DMS114 treated with DMSO at 0.1 percent for 48 hours (cell line): ENCODE measurements around the gene DCTD.
"Not testable (repeated sequence)": the region's sequence is repeated elsewhere in the genome, so short reads cannot be mapped to it uniquely, and the experiment has no call there.

ENCODE experiments used
- DNase-seq: peaks from one replicate; lab custom pipeline; 2025; ENCODE audit not compliant: unreplicated experiment; lab: John Stamatoyannopoulos, UW

The DCTD gene

GRCh38 chr4:182922501-182923284 is 5.5 kb upstream of the DCTD start:
- no peak for DNase-seq

GRCh38 chr4:182921608-182922007 is 4.4 kb upstream of the DCTD start:
- DNase-seq = no peak

GRCh38 chr4:182920676-182921075 is 3.5 kb upstream of the DCTD start:
- no peak for DNase-seq

- no peak for DNase-seq
Measured at GRCh38 chr4:182918791-182919302, 1.7 kb upstream of the DCTD start.

- no peak for DNase-seq
Measured at GRCh38 chr4:182918044-182918607, 940 bp upstream of the DCTD start.

GRCh38 chr4:182916483-182917181 is 554 bp downstream of the DCTD start:
- DNase-seq = no peak

GRCh38 chr4:182914357-182914756 is 2.8 kb downstream of the DCTD start:
- DNase-seq = no peak

- DNase-seq = no peak
Measured at GRCh38 chr4:182913621-182914020, 3.6 kb downstream of the DCTD start.

GRCh38 chr4:182913036-182913435 is 4.2 kb downstream of the DCTD start:
- no peak for DNase-seq

GRCh38 chr4:182908124-182908523 is 9.1 kb downstream of the DCTD start:
- DNase-seq = no peak

- DNase-seq = no peak
Measured at GRCh38 chr4:182907396-182907795, 9.8 kb downstream of the DCTD start.

GRCh38 chr4:182906786-182907185 is 10.4 kb downstream of the DCTD start:
- DNase-seq = no peak

- DNase-seq = no peak
Measured at GRCh38 chr4:182905038-182905437, 12.1 kb downstream of the DCTD start.

- DNase-seq = no peak
Measured at GRCh38 chr4:182904211-182904761, 12.9 kb downstream of the DCTD start.

GRCh38 chr4:182903013-182903412 is 14.2 kb downstream of the DCTD start:
- DNase-seq = no peak

GRCh38 chr4:182901337-182901736 is 15.8 kb downstream of the DCTD start:
- DNase-seq = no peak

GRCh38 chr4:182900021-182900420 is 17.2 kb downstream of the DCTD start:
- not testable (repeated sequence) for DNase-seq

GRCh38 chr4:182898479-182898799 is 18.7 kb downstream of the DCTD start:
- DNase-seq = no peak

GRCh38 chr4:182897601-182898478 is 19.3 kb downstream of the DCTD start:
- DNase-seq = no peak

- no peak for DNase-seq
Measured at GRCh38 chr4:182896421-182896820, 20.8 kb downstream of the DCTD start.

GRCh38 chr4:182895791-182896292 is 21.3 kb downstream of the DCTD start:
- DNase-seq = no peak
